ENCODE results near the gene YIPF2.

The YIPF2 gene

DNA sequence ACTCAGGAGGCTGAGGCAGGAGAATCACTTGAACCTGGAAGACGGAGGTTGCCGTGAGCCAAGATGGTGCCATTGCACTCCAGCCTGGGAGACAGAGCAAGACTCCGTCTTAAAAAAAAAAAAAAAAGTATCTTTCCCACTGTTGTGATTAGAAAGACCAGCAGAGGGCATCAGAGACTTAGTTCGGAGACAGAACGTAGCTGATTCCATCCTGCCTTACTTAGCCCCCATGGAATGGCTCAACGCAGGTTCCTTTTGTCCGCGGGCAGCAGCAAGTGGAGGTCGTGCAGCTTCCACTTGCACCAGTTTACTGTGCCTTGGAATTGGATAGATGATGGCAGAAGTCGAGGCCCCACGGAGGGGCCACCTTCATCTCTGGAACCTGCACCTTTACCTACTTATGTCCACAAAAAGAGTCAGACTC is 8.2 kb upstream of the YIPF2 start:
- peak; percentile 89 for DNase-seq

GRCh38 chr19:10935371-10936059 is 7.1 kb upstream of the YIPF2 start:
- DNase-seq: no peak

DNA sequence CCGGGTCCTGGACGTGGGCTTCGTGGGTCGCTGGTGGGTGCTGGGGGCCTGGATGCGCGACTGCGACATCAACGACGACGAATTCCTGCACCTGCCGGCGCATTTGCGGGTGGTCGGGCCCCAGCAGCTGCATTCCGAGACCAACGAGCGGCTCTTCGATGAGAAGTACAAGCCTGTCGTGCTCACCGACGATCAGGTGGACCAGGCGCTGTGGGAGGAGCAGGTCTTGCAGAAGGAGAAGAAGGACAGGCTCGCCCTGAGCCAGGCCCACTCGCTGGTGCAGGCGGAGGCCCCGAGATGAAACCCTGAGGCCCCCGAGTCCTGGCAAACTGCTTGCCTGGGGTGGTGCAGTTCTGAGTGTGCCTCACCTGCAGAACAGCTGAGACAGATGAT is 959 bp upstream of the YIPF2 start:
- DNase-seq: no peak

- no peak for DNase-seq
These were observed 493 bp downstream of the YIPF2 start for GRCh38 chr19:10927730-10928562.

- DNase-seq: no peak
These were observed 3.8 kb downstream of the YIPF2 start for GRCh38 chr19:10924597-10924996.

- no peak for DNase-seq
These were observed 5.0 kb downstream of the YIPF2 start for GRCh38 chr19:10923260-10924112.

DNA sequence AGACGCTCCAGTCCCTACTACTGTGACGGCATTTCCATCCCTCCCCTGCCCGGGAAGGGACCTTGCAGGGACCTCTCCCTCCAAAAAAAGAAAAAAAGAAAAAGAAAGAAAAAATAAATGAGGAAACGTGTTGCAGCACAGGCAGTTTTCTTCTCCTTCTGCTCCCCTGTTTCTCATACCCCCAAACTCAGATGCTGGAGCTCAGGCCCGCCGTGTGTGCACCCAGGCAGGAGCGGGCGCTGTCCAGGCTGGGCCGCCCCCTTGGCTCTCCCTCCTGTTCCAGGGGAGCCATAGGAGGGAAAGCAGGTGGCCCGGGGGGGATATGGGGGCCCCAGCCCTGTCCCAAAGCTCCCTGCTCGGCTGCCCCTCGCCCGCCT is 5.8 kb downstream of the YIPF2 start:
- DNase-seq: no peak

- DNase-seq: no peak
These were observed 6.4 kb downstream of the YIPF2 start for GRCh38 chr19:10921910-10922637.

DNA sequence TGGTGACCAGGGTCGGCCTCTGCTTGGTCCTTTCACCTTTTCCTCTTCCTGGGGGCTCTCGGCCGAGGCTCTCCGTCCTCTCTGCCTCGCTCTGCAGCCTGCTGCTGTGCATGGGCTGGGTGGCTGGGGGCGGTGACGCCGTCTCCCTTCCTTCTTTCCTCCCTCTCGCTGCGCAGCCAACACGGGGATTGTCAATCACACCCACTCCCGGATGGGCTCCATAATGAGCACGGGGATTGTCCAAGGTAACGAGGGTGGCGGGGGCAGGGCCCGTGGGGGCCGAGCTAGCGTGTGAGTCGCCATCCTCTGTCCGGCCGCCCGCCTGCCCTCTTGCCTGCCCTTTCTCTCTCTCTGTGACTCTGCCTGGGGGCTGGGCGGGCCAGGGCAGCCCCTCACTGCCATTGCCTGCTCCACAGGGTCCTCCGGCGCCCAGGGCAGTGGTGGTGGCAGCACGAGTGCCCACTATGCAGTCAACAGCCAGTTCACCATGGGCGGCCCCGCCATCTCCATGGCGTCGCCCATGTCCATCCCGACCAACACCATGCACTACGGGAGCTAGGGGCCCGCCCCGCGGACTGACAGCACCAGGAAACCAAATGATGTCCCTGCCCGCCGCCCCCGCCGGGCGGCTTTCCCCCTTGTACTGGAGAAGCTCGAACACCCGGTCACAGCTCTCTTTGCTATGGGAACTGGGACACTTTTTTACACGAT is 7.1 kb downstream of the YIPF2 start:
- DNase-seq: no peak

DNA sequence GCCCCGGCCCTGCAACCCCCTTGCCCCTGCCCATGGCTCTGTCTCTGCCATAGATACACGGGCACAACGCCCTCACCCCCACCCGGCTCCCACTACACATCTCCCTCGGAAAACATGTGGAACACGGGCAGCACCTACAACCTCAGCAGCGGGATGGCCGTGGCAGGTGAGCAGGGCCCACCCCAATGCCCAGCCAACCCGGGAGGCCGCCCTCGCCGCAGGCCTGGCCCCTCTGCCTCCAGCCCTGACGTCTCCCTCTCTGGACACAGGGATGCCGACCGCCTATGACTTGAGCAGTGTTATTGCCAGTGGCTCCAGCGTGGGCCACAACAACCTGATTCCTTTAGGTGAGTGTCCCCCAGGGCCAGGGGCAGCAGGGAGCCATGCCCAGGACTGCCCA is 7.7 kb downstream of the YIPF2 start:
- DNase-seq: no peak

GRCh38 chr19:10920288-10920655 is 8.2 kb downstream of the YIPF2 start:
- no peak for DNase-seq

DNA sequence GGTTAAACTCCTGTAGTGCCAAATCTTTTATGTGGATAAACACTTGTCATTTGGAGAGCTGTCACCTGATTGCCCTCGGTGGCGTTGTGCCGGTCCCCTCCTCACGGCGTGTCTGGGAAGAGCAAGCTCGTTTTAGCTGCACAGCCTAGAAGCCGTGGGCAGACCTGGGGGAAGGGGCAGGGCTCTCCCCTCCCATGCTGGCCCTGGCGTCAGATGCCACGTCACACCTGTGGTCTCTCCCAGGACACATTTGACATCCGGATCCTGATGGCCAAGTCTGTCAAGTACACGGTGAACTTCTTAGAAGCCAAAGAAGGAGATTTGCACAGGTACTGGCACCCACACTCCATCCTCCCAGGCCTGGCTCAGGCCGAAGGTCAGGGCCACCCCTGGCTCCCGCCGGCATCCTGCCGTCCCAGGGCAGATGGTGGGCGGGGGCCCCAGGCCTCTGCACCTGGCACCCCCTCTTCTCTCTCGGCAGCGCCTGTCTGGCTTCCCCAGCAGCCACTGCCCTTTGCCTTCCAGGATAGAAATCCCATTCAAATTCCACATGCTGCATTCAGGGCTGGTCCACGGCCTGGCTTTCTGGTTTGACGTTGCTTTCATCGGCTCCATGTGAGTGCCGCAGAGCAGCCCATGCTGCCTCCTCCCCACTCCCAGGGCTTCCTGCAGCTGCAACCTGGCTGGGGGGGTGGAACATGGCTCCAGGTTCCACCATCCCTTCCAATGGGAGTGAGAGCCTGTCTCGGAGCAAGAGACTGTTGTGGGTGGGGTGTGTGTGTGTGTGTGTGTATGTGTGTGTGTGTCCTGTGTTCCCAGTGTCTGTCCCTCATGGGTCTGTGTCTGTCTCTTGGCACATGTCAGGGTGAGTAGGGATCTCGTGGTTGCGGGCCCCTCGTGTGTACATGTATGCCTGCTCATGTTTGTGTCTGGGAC is 8.8 kb downstream of the YIPF2 start:
- DNase-seq: peak; percentile 77

GRCh38 chr19:10918359-10918758 is 10.1 kb downstream of the YIPF2 start:
- DNase-seq: peak; percentile 35

DNA sequence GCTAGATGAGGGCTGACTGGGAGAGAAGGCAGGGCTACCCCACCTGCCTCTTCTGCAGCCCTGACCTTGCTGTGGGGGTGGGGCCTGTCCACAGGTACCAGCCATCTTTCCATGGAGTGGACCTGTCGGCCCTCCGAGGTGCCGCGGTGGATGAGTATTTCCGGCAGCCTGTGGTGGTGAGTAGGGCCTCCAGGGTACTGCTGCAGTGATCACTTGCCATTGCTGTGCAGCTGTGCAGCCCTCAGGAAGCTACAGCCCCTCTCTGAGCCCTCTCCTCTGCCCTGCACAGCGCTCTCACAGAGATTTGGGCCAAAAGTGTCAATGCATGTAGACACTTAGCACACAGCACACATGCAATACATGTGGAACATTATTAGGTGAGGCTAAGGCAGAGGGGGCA is 11.8 kb downstream of the YIPF2 start:
- DNase-seq: no peak

DNA sequence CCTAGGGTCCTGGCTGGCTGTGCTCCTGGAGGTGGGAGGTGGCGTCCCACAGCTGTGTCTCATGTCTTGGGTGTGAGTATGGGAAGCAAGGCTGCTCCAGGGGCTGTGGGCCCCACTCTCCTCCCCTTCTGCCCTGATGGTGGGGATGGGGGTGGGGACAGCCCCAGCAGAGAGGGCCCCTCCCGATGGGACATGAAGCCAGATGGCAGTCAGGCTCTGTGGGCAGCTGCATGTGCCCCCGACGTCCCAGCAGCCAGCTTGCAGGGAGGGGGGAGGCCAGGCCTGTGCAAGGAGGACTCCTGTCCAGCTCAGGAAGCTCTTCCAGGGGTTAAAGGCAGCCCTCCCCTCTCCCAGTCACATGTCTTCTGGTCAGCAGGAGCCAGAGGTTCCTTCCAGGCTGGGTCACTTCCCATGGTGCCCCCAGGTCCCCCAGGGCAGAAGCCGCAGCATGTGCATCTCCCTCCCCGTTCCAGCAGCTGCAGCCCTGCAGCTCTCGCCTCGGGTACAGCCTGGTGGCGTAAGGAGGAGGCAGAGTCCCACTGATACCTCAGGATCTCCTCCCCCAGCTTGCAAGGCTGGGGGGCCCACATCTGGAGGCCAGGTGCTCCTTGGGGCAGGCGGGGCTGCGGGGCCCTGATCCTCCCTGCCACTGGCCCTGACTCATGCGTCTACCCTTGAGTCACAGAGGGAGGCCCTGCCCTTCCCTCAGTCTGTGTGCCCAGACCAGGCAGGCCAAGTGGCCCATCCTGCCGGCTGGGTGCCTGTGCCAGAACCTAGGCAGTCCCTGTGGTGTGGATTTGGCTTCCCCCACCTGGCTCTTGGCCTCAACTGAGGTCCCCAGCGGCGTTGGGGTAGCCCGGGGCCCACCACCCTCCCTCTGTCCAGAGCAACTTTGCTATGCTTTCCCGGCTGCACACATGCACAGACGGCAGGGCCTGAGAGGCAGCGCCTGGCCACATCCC is 13.0 kb downstream of the YIPF2 start:
- no peak for DNase-seq

DNA sequence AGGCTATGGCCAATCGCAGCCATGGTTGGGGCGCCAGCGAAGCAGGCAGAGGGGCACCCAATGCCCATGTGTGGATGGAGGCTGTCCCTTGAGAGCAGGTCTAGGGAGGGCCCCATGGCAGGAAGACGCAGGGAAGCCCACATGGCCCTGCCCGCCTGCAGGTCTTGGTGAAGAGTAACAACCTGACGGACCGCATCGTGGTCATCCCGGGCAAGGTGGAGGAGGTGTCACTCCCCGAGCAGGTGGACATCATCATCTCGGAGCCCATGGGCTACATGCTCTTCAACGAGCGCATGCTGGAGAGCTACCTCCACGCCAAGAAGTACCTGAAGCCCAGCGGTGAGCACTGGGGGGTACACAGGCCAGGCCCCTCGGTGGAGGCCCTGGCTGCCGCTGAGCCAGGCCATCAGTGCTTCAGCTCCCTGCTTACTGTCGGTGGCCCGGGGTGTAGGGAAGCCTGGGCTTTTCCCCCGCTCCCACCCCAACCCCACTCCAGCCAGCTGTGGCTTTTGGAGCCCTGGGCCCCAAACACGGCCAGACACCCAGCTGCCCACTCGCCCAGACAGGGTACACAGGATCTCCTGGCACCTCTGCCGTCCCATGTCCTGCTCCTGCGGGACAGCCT is 14.6 kb downstream of the YIPF2 start:
- no peak for DNase-seq

DNA sequence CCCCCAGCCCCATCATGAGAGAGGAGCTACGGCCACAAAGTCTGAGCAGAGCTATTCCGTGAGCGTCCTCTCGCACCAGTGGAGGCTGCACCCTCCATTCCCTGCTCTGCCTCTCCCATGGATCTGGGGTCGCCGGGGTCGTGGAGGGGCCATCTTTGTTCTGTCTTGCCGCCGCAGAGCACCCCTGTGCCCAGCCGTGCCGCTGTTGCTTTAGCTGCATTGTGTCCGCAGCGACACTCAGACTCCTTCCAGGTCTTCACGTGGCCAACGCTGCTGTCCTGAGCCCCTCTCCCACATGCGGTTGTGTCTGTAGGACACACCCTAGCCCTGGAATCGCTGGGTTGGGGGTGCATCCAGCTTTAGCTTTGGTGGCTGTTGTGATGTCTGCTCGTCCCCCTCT is 15.8 kb downstream of the YIPF2 start:
- no peak for DNase-seq

DNA sequence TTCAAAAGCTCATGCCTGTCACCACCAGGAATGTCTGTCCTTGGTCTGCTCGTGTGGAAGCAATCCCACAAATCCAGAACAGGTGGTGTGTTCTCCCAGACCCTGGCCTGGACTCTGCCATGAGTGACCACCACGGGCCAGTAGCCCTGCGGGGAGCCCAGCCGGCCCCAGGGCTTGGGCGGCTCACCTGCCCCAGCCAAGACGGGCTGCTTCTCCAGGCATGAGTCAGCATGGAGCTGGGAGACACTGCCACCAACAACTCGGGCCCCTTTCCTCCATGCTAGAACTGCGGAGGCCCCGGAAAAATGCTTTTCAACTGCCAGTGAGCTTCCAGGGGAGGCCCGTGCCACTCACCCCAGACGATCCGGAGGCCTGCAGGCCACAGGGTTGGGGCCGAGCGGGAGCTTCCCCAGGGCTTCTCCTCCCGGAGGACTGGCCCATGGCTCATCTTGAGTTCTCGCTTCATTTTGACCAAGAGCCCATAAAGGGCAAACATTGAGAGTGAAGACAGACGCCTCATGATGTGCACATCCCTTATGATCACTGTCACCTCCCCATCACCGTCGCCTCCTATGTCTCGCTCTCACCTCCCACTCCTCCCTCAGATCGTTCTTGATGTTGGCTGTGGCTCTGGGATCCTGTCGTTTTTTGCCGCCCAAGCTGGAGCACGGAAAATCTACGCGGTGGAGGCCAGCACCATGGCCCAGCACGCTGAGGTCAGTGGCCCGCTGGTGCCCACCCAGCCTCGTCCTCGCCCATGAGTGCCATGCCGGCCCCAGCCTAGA is 16.7 kb downstream of the YIPF2 start:
- no peak for DNase-seq
